HG03442 (cell line): ENCODE data around the gene ACAP1.

ENCODE experiments used
- ATAC-seq: cut with Tn5 transposase; IDR thresholded peaks from one replicate; pipeline ENCODE4 v1.9.1; 2021; ENCODE audit warnings: mild to moderate bottlenecking, moderate library complexity; ENCODE audit not compliant: unreplicated experiment

ACAP1 gene

DNA sequence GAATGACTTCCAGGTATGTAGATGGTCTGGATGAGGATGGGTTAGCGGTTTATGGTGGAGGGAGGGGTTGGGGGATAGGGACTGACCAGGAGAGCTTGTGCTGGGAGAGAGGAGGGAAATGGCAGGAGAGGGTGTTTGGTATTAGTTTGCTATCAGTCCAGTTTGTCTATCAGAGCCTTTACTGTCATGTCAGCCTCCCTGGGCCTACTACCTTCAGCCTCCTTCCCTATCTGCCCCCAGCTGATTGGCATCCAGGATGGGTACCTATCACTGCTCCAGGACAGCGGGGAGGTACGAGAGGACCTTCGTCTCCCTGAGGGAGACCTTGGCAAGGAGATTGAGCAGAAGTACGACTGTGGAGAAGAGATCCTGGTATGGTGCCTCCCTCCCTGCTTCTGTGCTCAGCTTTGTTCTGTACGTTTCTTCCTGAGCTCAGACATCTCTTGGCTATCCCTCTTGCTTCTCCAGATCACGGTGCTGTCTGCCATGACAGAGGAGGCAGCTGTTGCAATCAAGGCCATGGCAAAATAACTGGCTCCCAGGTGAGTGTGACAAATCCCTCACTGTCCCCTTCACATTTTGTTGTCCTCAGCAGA, 25.1 kb upstream of the ACAP1 start:
- no peak for ATAC-seq

DNA sequence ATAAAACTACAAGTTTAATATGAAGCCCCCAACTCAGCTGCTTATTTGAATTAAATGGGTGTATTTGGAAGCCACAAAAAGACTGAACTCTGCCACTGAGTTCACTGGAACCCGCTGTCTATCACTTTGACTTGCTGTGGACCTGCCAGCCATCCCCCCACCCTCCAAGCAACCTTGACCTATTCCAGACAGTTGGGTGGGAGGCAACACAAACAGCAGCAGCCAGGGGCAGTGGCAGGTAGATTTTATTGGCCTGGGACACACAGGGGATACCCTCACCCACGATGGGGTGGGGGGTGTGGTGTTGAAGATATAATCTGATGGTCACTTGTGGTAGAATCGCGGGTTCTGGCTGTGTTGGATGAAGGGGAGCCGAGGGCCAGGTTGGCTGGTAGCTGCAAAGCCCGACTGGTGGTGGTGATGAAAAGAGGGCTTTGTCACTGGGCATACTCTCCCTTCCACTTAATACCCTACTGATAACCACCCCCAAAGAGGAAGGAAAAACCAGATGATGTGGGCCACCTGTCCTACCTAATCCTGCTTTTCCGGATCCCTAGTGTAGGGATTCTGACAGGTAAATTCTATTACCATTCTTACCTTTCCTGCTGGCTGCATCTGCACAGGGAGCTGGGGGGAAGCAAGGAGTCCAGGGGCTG, 23.8 kb upstream of the ACAP1 start:
- no peak for ATAC-seq

DNA sequence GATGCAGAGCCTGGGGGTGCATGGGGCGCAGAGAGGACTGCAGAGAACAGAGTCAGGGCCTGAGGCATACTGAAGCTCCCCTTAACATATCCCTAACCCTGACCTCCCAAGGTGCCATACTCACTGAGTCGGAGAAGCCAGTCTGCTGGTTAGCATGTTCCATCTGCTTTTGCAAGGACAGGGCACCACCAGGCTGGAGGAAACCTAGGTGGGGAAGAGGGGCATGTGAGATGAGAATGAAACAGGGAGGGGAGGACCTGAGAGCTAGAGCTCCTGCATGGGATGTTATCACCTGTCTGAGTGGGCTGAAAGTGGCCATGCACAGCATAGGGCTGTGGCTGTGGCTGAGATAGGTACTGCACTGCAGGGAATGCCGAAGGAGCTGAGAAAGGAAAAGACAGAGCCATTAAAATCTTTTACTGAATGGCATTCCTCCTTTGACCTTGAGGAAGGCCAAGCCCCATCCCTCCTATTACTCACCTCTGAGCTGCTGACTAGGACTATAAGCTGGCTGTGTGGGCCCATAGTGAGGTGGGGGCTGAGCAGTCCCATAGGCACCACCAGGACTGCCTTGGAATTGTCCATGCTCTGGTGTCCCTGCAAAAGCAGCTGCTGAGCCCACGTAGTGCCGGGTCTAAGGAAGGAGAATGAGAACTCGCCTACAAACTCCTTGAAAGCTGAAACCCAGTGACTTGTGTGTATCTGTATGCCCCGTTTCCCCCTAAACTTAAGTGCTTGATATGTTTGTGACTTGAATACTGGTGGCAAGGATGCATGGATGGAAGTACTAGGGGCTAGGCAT, 23.0 kb upstream of the ACAP1 start:
- no peak for ATAC-seq

- no peak for ATAC-seq
Observed at GRCh38 chr17:7313890-7314718, 22.2 kb upstream of the ACAP1 start.

DNA sequence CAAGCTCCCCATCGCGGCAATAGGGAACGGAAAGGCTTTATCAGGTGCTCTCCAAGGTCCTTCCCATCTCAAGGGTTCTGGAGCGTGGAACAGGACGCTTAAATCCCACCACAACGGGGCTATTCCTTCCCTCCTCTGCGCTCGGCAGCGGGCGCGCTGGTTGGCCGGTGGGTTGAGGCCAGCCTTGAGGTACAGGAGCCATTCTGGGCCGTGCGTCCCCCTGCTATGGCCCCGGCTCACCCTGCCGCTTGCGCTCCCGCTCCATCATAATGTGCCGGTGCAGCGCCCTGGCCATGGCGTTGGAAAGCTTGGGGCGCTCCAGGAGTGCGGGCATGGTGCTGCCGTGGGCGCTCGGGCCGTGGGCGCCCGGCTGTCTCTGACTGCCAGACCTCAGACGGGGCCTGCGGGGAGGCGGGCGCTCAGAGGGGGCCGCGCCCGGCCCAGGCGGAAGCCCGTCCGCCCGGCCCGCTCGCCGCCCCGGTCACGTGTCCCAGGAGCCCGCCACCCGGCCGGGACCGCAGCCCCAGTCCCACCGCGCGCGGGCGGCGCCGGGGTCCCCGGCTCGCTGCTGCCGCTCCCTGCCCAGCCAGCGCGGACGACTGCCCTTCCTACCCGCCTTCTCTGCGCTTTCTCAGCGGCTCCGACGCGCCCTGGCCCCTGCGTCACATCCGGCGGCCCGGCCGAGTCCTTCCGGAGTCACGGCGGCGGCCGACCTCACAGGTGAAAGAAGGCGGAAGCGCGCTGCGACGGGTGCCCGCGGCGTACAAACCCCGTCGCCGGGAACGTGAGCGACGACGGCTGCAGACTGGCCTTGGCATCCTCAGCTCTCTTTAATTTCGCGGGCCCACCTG, 21.4 kb upstream of the ACAP1 start, which contains the start of gene GPS2:
GPS2 (minus strand) TSS at position 642 of the 851 bp plus-strand sequence; CDS start at position 334, 308 bp downstream.
- peak; percentile 73 for ATAC-seq

DNA sequence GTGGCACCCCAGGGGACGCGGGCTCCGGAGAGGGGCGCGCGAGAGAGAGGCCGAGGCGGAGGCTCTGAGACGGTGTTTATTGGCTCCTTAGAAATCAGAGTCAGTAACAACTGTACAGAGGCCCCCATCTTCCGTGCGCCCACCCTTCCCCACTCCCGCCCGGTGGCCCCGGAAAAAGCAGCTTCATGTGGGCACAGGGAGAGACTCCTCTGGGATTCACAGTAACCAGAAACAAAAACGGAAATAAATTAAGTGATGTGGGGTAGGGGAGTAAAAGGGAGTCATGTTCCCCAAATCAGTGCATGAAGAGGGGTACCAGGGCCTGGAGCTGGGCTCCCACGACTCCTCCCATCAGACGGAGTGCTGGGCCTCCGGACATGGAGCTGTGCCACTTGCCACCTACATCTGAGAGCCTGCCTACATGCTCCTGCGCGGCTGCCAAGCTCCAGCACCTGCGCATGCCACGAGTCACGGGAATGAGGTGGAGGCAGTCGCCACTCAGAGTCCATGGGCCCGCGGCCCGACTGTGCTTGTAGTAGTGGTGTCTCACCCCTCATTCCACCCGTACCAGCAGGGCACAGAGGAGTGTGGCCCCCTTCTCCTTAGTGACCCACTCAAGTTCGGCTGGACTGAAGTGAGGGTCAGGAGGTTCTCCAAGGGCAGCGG, 20.6 kb upstream of the ACAP1 start:
- ATAC-seq, result no peak

GRCh38 chr17:7317161-7317803, 19.0 kb upstream of the ACAP1 start:
- ATAC-seq, result no peak

DNA sequence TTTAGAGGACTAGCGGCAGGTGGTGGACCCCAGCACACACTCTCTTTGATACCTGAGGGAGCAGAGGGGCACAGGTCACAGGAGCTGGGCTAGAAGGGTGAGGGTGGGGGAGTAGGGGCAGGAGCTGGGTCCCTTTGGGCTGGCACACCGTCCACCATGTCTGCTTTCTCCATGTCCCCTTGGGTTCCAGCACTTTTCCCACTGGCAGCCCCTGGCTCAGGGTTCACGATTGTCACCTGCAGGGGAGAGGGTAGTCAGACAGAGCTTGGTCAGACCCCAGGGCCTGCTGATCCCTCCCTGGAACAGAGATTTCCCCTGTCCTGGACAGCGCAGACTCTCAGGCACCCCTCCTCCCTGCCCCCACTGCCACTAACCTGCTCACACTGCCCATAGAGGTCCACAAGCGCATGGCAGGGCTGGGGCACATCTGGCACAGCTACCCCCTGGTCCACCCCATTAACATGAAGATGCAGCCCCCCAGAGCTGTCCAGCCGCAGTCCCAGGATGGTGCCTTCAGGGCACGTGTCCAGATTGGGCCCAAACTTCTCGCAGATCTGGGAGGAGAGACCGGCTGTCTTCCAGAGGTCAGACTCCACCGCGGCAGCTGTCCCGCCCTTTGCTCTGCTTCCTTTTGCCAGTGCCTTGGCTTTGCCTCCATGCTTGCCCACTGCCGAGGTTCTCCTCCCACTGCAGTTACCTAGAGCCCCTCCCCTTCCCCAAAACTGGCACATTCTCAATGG, 18.0 kb upstream of the ACAP1 start:
- no peak for ATAC-seq

- no peak for ATAC-seq
Observed at GRCh38 chr17:7321466-7321865, 14.9 kb upstream of the ACAP1 start.

DNA sequence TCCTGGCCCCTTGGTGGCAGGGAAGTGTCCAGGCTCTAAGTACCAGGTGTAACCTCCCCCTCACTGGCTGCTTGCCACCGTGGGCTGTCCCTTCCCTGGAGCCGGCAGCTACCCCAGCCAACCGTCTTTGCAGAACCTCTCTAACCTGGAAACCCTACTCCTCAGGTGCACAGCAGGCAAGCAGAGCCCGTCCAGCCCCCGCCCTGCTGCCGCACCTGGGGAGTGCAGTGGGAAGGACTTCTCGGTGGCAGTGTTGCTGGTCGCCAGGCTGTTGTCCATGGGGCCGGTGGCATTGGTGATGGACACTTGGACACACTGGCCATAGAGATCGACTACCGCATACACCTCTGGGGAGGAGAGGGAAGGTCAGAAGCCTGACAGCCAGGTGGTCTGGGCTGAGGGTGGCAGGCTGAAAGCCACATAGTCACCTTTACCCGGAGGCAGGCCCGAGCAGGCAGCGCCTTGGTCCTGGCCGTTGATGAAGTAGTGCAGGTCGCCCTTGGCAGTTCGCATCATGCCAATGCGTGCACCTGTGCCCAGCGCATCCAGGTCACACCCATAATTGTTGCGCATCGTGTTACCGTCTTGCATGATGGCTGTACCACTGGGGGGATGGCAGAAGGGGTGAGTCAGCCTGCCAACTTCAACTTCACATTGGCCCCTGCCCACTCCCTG, 13.7 kb upstream of the ACAP1 start:
- ATAC-seq, result no peak

- no peak for ATAC-seq
Observed at GRCh38 chr17:7323731-7324437, 12.4 kb upstream of the ACAP1 start.

- ATAC-seq, result no peak
Observed at GRCh38 chr17:7324438-7324779, 11.9 kb upstream of the ACAP1 start.

DNA sequence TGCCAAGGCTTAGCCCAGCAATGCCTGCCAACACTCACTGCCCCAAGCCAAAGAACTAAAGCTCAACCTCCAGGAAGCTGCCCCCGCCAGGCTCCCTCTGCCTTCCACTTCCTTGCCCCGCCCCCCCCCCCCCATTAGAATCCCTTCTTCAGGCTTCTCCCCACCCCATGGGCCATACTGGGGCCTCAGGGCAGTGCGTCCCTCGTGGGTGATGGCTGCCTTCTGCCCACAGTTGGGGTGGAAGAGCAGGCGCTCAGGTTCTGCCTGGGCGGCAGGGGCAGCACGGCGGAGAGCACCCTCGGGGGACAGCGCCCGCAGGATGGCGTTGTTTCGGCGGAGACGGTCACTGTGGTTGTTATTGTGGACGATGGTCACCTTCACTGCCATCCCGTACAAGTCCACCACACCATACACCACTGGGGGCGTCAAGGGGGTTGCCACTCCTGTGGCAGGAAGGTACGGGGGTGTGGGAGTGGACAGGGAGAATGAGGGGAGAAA, 11.2 kb upstream of the ACAP1 start:
- no peak for ATAC-seq

- ATAC-seq, result no peak
Observed at GRCh38 chr17:7326186-7326585, 10.1 kb upstream of the ACAP1 start.

- no peak for ATAC-seq
Observed at GRCh38 chr17:7327056-7327455, 9.3 kb upstream of the ACAP1 start.

DNA sequence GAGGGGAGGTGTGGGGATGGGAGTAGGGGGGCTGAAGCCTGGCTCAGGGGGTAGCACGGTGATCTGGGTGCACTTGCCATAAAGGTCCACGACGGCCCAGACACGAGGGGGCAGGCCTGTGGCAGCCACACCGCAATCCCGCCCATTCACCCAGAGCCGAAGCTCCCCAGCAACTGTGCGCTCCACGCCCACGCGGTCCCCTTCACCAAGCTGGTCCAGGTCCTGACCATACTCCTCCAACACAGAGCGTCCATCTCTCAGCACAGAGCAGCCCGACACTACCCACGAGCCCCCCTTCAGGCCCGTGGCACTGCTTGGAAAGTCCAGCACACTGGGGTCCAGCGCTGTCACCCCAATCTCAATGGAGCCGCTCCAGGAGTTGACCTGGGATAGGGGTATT, 8.8 kb upstream of the ACAP1 start:
- ATAC-seq, result no peak

- ATAC-seq, result no peak
Observed at GRCh38 chr17:7328009-7328408, 8.3 kb upstream of the ACAP1 start.
